Activated effector memory CD4-positive, alpha-beta T cell treated with anti-CD3 and anti-CD28 coated beads, Interleukin-2, amount 50 U/mL, for 16 hours (primary cell): ENCODE measurements around the gene FANCM.
"Not testable (repeated sequence)": the region's sequence is repeated elsewhere in the genome, so short reads cannot be mapped to it uniquely, and the experiment has no call there.

Experiments used
- DNase-seq: peaks from one replicate; pipeline ENCODE4 v3.0.0-alpha.2; 2020

The FANCM gene

GRCh38 chr14:45135659-45136395 is at the start of gene FANCM:
Gene FANCM, plus strand, starts transcription at chr14:45135930. Its CDS starts 102 bp downstream, at chr14:45136032.
- DNase-seq: peak; percentile 93

- no peak for DNase-seq
These were observed 45.9 kb upstream of the FANCM start for GRCh38 chr14:45089813-45090212.

- DNase-seq: no peak
These were observed 44.0 kb upstream of the FANCM start for GRCh38 chr14:45091710-45092109.

GRCh38 chr14:45094275-45094674 is 41.5 kb upstream of the FANCM start:
- DNase-seq: no peak

- no peak for DNase-seq
These were observed 40.6 kb upstream of the FANCM start for GRCh38 chr14:45095143-45095542.

GRCh38 chr14:45096218-45096617 is 39.5 kb upstream of the FANCM start:
- no peak for DNase-seq

GRCh38 chr14:45103806-45104205 is 31.9 kb upstream of the FANCM start:
- no peak for DNase-seq

GRCh38 chr14:45104561-45104960 is 31.2 kb upstream of the FANCM start:
- DNase-seq: no peak

GRCh38 chr14:45112896-45113781 is 22.6 kb upstream of the FANCM start:
- no peak for DNase-seq

- DNase-seq: no peak
These were observed 21.4 kb upstream of the FANCM start for GRCh38 chr14:45114327-45114726.

GRCh38 chr14:45118594-45118993 is 17.1 kb upstream of the FANCM start:
- no peak for DNase-seq

GRCh38 chr14:45120096-45120495 is 15.6 kb upstream of the FANCM start:
- DNase-seq: no peak

- no peak for DNase-seq
These were observed 12.5 kb upstream of the FANCM start for GRCh38 chr14:45123271-45123670.

GRCh38 chr14:45125754-45126153 is 10.0 kb upstream of the FANCM start:
- DNase-seq: no peak

GRCh38 chr14:45128963-45129629 is 6.6 kb upstream of the FANCM start:
- DNase-seq: no peak

GRCh38 chr14:45133683-45134050 is 2.1 kb upstream of the FANCM start:
- DNase-seq: no peak

GRCh38 chr14:45134051-45134958 is 1.4 kb upstream of the FANCM start, which contains the start of gene FKBP3:
Gene FKBP3, minus strand, starts transcription at chr14:45134481. Its CDS starts 25 bp downstream, at chr14:45134456.
- DNase-seq: peak; percentile 98

- no peak for DNase-seq
These were observed 574 bp upstream of the FANCM start for GRCh38 chr14:45135156-45135555.

- no peak for DNase-seq
These were observed 669 bp downstream of the FANCM start for GRCh38 chr14:45136399-45136798.

- no peak for DNase-seq
These were observed 5.0 kb downstream of the FANCM start for GRCh38 chr14:45140661-45141187.

- DNase-seq: not testable (repeated sequence)
These were observed 6.4 kb downstream of the FANCM start for GRCh38 chr14:45142083-45142482.

GRCh38 chr14:45144658-45145057 is 8.9 kb downstream of the FANCM start:
- DNase-seq: no peak
